Endothelial cell of umbilical vein (primary cell): Measurements from ENCODE around the gene USH2A.

Source experiments
- MAX ChIP-seq: IDR thresholded peaks from 2 replicates; pipeline ENCODE4 v1.6.1; 2011; ENCODE audit not compliant: insufficient read depth, insufficient read length
- POLR2AphosphoS5 ChIP-seq: IDR thresholded peaks from 2 replicates; pipeline ENCODE4 v1.6.1; 2012; ENCODE audit warnings: low read depth, mild to moderate bottlenecking, control low read depth, low read length, moderate library complexity; ENCODE audit not compliant: insufficient read depth

GRCh38 chr1:215895276-215895675 is 528.0 kb downstream of the USH2A start:
- TF ChIP-seq MAX, result no peak
- no peak for TF ChIP-seq POLR2AphosphoS5
